HepG2 (cell line): ENCODE measurements around the gene CLIC3. TPM values are rescaled to one million over a fixed set of nuclear protein-coding genes. Genes with fewer than 3 reads are reported as not detected.
A peak's percentile ranks its signal among the peaks of the same experiment; 100 is the strongest.

Source experiments
- CEBPB ChIP-seq: IDR thresholded peaks from 2 replicates; pipeline ENCODE4 v1.6.1; 2011; ENCODE audit warnings: low read depth, low read length, improper control_type of control experiment, borderline replicate concordance
- GABPB1 ChIP-seq: IDR thresholded peaks from 2 replicates; pipeline ENCODE4 v1.6.1; 2016; ENCODE audit warnings: mild to moderate bottlenecking, missing genetic modification reagents, moderate library complexity, missing compliant biosample characterization
- HES4 ChIP-seq: sonication (generic); formaldehyde crosslinking; IDR thresholded peaks from 2 replicates; pipeline ENCODE4 v1.9.0; 2021; ENCODE audit warnings: mild to moderate bottlenecking, missing genetic modification reagents, borderline replicate concordance
- HNRNPL ChIP-seq: fragments of 200-400 bp; formaldehyde crosslinking; IDR thresholded peaks from 2 replicates; pipeline ENCODE4 v1.6.1; 2017; ENCODE audit warnings: mild to moderate bottlenecking, low read depth, low read length
- HOXA3 ChIP-seq: sonication (generic); formaldehyde crosslinking; IDR thresholded peaks from 2 replicates; pipeline ENCODE4 v1.5.0; 2020; ENCODE audit warnings: missing genetic modification reagents
- KDM2A ChIP-seq: sonication (generic); formaldehyde crosslinking; IDR thresholded peaks from 2 replicates; pipeline ENCODE4 v1.4.0; 2020; ENCODE audit warnings: low read depth, missing genetic modification reagents, borderline replicate concordance
- NR2F1 ChIP-seq, 2 experiments: fragments of 450-650 bp in 1 of 2; formaldehyde crosslinking in 1 of 2; IDR thresholded peaks; 2 replicates each; pipeline versions ENCODE4 v1.5.0 to v1.6.1; 2016 to 2020; ENCODE audit warnings: mild to moderate bottlenecking in 1 of 2, missing compliant biosample characterization in 1 of 2, missing genetic modification reagents in 1 of 2, moderate library complexity in 1 of 2
- RBFOX2 ChIP-seq: fragments of 200-400 bp; formaldehyde crosslinking; IDR thresholded peaks from 2 replicates; pipeline ENCODE4 v1.6.1; 2017; ENCODE audit warnings: low read depth, mild to moderate bottlenecking, low read length
- ZNF121 ChIP-seq: sonication (generic); formaldehyde crosslinking; IDR thresholded peaks from 2 replicates; pipeline ENCODE4 v1.5.0; 2020; ENCODE audit warnings: mild to moderate bottlenecking, missing genetic modification reagents
- ZNF143 ChIP-seq: sonication (generic); formaldehyde crosslinking; IDR thresholded peaks from 2 replicates; pipeline ENCODE4 v1.4.0; 2020; ENCODE audit warnings: missing genetic modification reagents
- ZNF232 ChIP-seq: sonication (generic); formaldehyde crosslinking; IDR thresholded peaks from 2 replicates; pipeline ENCODE4 v1.4.0; 2020; ENCODE audit warnings: missing genetic modification reagents, borderline replicate concordance
- ZNF350 ChIP-seq: sonication (generic); formaldehyde crosslinking; IDR thresholded peaks from 2 replicates; pipeline ENCODE4 v1.4.0; 2020; ENCODE audit warnings: mild to moderate bottlenecking, low read depth, missing genetic modification reagents, borderline replicate concordance
- ZNF563 ChIP-seq: sonication (generic); formaldehyde crosslinking; IDR thresholded peaks from 2 replicates; pipeline ENCODE4 v1.8.0; 2022; ENCODE audit warnings: mild to moderate bottlenecking, moderate library complexity, missing genetic modification reagents
- ZNF709 ChIP-seq: sonication (generic); formaldehyde crosslinking; IDR thresholded peaks from 2 replicates; pipeline ENCODE4 v1.5.0; 2020; ENCODE audit warnings: mild to moderate bottlenecking, missing genetic modification reagents
- ZNF777 ChIP-seq: sonication (generic); formaldehyde crosslinking; IDR thresholded peaks from 2 replicates; pipeline ENCODE4 v1.4.0; 2020; ENCODE audit warnings: missing genetic modification reagents
- ZNF850 ChIP-seq: sonication (generic); formaldehyde crosslinking; conservative IDR thresholded peaks from 2 replicates; pipeline ENCODE4 v1.9.0; 2021; ENCODE audit warnings: mild to moderate bottlenecking, missing genetic modification reagents
- polyA plus RNA-seq, 8 experiments: library from polyadenylated mRNA; depleted of rRNA in 3 of 8; stranded (reverse) in 7 of 8; unstranded in 1 of 8; fragments of >200 nt; fragmentation: Illumina TruSeq in 4 of 8; extraction: Trizol in 4 of 8; gene quantifications; 2 replicates each; pipeline versions ENCODE4 v1.2.1 to v1.2.3, GENCODE V29; 2011 to 2016; ENCODE audit warnings: low read depth in 4 of 8, missing spikeins in 1 of 8, mixed read lengths in 1 of 8; ENCODE audit not compliant: insufficient read depth in 1 of 8
- total RNA-seq, 5 experiments: library from RNA; depleted of rRNA; stranded (reverse); fragments of >200 nt; fragmentation: Illumina TruSeq; extraction: Trizol; gene quantifications; 2 replicates each; pipeline ENCODE4 v1.2.3, GENCODE V29; 2016; ENCODE audit warnings: low read depth in 1 of 5
- TF ChIP-seq, protein P1 (sequence below): sonication (generic); formaldehyde crosslinking; IDR thresholded peaks from 2 replicates; pipeline ENCODE4 v1.5.0; 2020; ENCODE audit warnings: mild to moderate bottlenecking, missing genetic modification reagents, borderline replicate concordance
- TF ChIP-seq, protein P2 (sequence below), 2 experiments: sonication (generic) in 1 of 2; formaldehyde crosslinking in 1 of 2; IDR thresholded peaks; 2 replicates each; pipeline versions ENCODE4 v1.4.0 to v1.6.1; 2018 to 2020; ENCODE audit warnings: missing genetic modification reagents in 2 of 2, borderline replicate concordance in 1 of 2, low read depth in 1 of 2, mild to moderate bottlenecking in 1 of 2, missing biosample characterization in 1 of 2
- TF ChIP-seq, protein P3 (sequence below): IDR thresholded peaks from 2 replicates; pipeline ENCODE4 v1.6.1; 2012; ENCODE audit warnings: inconsistent platforms
- TF ChIP-seq, protein P4 (sequence below): IDR thresholded peaks from 2 replicates; pipeline ENCODE4 v1.6.1; 2016; ENCODE audit warnings: mild to moderate bottlenecking, missing biosample characterization, missing genetic modification reagents
- TF ChIP-seq, protein P5 (sequence below): IDR thresholded peaks from 2 replicates; pipeline ENCODE4 v1.6.1; 2016; ENCODE audit warnings: low read depth, borderline replicate concordance

The CLIC3 gene
- total and polyA plus RNA-seq, 2 of the 13 experiments (the other 11 are each of a cell fraction or from before 2014, with no cell fraction given): 0.51 to 1.5 TPM

DNA sequence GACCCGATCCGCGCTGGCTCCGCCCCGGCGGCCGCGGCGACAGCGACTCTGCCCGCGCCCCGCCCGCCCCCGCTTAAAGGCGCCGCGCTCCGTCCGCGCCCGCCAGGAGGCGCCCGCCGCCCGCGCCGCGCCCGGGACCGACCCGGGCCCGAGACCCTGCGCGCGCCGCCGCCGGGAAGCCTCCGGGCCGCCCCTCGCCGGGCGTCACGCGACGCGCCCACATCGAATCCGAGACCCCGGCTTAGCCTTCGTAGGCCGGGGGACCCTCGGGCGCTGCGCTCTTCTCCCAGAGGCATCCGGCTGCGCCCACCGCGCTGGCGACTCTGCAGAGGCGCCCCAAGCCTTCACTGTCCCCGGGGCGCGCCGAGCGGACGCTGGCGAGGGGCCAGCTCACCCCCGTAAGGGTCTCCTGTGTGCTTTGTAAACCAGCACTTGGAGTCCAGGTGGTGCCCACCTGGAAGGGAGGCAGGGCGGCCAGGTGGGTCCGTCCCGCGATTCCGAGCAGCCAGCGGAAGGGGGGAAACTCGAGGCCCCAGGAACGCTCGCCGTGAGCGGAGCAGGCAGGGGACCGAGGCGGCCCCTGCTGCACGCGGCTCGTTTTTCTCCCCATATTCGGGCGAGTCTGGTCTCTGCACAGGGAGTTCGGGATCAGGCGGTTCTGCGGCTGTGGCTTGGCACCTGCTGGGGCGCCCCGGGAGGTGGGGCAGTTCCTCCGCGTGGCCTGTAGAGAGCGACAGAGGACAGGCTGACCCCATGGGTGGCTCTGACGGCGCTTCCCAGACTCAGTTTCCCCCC, 32.1 kb upstream of the CLIC3 start (continued):
- TF ChIP-seq ZNF777 (CRISPR knock-in tag) (peak; percentile 29; the same call in 1 of the 2 replicates), HES4 (CRISPR knock-in tag) (peak; percentile 60; the same call in 1 of the 2 replicates), ZNF143 (0 out of 2 replicates have a peak, but pooled peaks have one; percentile 23), KDM2A (peak; percentile 17; the same call in 1 of the 2 replicates), ZNF232 (0 out of 2 replicates have a peak, but pooled peaks have one; percentile 30), ZNF850 (CRISPR knock-in tag) (no peak), ZNF563 (CRISPR knock-in tag) (peak; percentile 78; the same call in 1 of the 2 replicates), CEBPB (no peak), RBFOX2 (0 out of 2 replicates have a peak, but pooled peaks have one; percentile 35), HOXA3 (CRISPR knock-in tag) (peak; percentile 10; the same call in 1 of the 2 replicates), ZNF709 (CRISPR knock-in tag) (0 out of 2 replicates have a peak, but pooled peaks have one; percentile 32), GABPB1 (CRISPR knock-in tag) (peak; percentile 37; the same call in 1 of the 2 replicates), ZNF121 (no peak), NR2F1 (CRISPR knock-in tag; IDR thresholded peaks at IDR 0.05) (no peak), ZNF350 (CRISPR knock-in tag) (0 out of 2 replicates have a peak, but pooled peaks have one; percentile 13), HNRNPL (0 out of 2 replicates have a peak, but pooled peaks have one; percentile 42)
- TF ChIP-seq, protein P1, sequence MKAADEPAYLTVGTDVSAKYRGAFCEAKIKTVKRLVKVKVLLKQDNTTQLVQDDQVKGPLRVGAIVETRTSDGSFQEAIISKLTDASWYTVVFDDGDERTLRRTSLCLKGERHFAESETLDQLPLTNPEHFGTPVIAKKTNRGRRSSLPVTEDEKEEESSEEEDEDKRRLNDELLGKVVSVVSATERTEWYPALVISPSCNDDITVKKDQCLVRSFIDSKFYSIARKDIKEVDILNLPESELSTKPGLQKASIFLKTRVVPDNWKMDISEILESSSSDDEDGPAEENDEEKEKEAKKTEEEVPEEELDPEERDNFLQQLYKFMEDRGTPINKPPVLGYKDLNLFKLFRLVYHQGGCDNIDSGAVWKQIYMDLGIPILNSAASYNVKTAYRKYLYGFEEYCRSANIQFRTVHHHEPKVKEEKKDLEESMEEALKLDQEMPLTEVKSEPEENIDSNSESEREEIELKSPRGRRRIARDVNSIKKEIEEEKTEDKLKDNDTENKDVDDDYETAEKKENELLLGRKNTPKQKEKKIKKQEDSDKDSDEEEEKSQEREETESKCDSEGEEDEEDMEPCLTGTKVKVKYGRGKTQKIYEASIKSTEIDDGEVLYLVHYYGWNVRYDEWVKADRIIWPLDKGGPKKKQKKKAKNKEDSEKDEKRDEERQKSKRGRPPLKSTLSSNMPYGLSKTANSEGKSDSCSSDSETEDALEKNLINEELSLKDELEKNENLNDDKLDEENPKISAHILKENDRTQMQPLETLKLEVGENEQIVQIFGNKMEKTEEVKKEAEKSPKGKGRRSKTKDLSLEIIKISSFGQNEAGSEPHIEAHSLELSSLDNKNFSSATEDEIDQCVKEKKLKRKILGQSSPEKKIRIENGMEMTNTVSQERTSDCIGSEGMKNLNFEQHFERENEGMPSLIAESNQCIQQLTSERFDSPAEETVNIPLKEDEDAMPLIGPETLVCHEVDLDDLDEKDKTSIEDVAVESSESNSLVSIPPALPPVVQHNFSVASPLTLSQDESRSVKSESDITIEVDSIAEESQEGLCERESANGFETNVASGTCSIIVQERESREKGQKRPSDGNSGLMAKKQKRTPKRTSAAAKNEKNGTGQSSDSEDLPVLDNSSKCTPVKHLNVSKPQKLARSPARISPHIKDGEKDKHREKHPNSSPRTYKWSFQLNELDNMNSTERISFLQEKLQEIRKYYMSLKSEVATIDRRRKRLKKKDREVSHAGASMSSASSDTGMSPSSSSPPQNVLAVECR (CRISPR knock-in tag): peak; percentile 51; the same call in 1 of the 2 replicates
- TF ChIP-seq, protein P2, sequence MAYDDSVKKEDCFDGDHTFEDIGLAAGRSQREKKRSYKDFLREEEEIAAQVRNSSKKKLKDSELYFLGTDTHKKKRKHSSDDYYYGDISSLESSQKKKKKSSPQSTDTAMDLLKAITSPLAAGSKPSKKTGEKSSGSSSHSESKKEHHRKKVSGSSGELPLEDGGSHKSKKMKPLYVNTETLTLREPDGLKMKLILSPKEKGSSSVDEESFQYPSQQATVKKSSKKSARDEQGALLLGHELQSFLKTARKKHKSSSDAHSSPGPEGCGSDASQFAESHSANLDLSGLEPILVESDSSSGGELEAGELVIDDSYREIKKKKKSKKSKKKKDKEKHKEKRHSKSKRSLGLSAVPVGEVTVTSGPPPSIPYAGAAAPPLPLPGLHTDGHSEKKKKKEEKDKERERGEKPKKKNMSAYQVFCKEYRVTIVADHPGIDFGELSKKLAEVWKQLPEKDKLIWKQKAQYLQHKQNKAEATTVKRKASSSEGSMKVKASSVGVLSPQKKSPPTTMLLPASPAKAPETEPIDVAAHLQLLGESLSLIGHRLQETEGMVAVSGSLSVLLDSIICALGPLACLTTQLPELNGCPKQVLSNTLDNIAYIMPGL (CRISPR knock-in tag; IDR thresholded peaks at IDR 0.05; ENCODE audit: borderline replicate concordance in 1 of 2, low read depth in 1 of 2): peak in 1 of 2 experiments; percentile 24; a peak in 1 of 4 replicates
- TF ChIP-seq, protein P3, sequence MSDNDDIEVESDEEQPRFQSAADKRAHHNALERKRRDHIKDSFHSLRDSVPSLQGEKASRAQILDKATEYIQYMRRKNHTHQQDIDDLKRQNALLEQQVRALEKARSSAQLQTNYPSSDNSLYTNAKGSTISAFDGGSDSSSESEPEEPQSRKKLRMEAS: 0 out of 2 replicates have a peak, but pooled peaks have one; percentile 15
- TF ChIP-seq, protein P4, sequence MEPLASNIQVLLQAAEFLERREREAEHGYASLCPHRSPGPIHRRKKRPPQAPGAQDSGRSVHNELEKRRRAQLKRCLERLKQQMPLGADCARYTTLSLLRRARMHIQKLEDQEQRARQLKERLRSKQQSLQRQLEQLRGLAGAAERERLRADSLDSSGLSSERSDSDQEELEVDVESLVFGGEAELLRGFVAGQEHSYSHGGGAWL (CRISPR knock-in tag): peak; percentile 50; the same call in 1 of the 2 replicates
- TF ChIP-seq, protein P5, sequence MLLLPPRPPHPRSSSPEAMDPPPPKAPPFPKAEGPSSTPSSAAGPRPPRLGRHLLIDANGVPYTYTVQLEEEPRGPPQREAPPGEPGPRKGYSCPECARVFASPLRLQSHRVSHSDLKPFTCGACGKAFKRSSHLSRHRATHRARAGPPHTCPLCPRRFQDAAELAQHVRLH: peak; percentile 33; the same call in 1 of the 2 replicates
